NCI-H1930 (cell line): Measurements from ENCODE around the gene CDC45.

Experiments
- DNase-seq, 2 experiments: peaks; one replicate each; lab custom pipeline; 2025; lab: John Stamatoyannopoulos, UW

Gene CDC45

DNA sequence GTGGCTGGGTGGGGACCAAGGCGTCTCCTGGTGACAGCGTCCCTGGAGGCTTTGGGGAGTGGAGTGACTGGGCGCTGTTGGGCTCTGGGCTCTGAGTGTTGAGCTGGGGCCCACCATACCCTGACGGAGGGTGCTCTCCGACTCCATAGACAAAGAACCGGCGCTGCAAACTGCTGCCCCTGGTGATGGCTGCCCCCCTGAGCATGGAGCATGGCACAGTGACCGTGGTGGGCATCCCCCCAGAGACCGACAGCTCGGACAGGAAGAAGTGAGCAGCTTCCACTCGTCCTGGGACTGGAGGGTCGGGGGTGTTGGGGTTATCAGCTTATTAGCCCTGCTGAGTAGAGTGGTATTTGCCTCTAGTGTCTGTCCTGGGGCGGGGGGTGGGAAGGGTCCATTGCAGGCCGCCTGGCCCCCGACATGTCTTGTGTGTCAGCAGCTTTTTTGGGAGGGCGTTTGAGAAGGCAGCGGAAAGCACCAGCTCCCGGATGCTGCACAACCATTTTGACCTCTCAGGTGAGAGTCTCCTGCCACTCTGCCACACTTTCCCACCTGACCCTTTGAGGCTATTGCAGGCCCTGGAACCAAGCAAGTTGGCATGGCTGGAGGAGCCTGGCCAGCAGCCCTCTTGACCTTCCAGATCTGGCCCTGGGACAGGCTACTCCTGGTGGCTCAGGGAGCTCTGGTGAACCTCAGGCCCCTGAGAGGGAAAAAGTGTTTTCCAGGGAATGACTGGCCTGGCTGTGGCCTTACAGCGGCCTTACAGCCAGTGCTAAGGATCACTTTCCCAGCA is 36.9 kb downstream of the CDC45 start:
- no peak for DNase-seq

DNA sequence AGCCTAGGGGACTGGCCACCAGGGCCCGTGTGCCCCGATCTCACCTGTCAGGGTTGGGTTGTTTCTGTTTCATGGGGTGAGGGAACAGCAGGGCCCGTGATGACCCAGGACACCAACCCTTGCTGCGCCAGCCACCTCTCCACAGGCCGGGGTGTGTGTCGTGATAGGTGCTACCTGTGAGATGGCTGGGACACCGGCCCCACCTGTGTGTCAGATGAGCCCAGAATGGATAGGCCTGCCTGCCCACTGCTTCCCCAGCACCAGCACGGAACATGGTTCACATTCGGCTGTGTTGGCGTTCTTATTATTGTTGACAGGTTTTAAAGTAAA is 37.4 kb downstream of the CDC45 start:
- no peak for DNase-seq

DNA sequence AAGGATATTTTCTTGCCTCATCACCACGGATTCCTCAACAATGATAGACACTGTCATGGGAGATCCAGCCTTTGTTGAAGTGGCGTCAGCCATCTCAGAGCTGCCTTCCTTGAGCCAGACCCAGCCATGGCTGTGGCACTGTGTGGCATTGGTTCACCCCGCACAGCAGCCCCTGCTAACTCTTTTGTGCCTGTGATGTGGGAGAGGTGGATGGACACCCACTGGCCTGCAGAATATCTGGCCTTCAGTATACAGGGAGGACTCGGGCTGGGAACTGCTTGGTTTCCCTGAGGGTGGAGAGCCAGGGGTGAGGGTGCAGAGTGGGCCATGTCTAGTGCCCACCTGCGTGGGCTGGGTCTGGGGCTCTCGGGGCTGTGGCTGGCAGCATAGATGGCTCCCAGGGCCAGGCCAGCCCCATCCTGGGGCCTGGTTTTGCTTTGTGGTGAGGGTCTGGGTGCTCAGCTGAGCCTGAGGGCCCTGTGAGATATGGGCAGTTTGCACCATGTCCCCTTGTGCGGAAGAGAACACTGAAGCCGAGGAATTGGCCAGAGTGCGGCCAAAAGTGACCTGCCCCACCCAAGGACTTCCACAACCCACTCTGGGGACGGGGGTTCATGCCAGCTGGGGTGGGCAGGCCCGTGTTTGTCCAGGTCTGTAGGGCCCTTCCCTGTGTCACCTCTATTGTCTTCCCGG is 38.3 kb downstream of the CDC45 start:
- DNase-seq: no peak

DNA sequence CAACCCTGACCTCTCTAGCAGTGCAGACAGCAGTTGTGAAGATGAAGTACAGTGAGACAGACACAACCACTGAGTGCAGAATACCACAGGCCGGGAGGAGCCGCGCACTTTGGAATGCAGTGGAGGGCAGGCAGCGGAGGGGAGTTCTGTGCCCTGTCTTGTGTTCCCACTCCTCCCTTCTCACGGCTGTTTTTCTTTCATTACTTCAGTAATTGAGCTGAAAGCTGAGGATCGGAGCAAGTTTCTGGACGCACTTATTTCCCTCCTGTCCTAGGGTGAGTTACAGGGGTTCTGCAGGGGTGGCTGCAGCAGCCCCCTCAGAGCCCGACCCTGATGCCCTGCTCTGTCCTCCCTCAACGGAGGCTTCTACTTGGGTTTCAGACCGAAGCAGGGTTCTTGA is 38.9 kb downstream of the CDC45 start:
- DNase-seq: no peak

DNA sequence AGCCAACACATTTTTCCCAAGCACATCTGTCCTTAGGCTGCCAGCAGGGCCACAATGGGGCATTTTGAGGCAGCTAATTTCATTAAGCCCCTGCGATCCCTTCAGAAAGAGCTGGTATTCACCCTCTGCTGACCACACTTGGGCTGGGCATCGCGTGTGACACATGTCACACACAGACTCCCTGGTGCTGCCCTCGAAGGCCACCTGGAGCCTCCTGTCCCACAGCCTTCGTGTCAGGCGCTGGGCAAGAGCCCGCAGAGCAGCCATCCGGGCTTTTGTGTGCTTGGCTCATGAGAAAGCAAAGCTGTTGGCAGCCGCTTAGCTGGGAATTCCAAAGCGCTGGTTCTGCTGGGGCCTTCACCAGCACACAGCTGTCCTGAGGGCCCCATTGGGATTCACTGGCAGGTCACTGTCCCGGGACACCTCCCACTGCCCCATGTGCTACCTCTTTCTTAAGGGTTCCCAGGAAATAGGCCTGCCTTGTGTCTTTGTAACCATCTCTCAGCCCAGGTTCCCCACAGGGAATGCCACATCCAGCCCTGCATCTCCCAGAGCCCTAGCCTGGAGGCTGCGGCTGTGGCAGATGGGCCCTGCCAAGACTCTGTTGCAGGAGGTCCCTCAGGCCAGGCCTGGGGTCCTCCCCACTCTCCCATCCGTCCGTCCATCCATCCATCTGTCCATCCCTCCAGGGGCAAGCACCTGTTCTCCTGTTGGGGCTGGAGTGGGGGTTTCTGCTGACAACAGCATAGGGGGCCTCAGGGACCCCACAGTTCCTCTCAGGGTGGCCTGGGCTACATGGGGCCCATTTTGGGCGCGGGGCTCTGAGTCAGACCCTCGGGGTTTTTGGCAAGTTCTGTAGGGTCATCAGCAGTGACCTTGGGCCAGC is 39.6 kb downstream of the CDC45 start:
- no peak for DNase-seq

DNA sequence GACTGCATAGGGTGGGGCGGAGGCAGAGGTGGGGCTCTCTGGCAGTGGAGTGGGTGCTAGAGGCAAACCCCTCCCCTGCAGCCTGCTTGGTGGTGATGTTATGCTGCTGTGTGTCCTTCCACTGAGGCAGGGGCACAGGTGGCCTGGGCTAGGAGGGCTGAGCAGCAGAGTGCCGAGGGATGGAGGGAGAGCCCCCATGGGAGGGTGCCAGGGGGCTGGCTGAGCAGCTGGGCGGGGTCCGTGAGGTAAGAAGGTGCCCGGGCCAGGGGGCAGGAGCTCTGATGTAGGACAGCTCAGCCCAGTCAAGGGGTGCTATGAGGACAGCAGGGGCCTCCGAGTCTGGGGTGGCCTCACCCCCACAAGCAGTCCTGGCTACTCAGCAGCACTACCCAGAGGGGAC is 40.3 kb downstream of the CDC45 start:
- no peak for DNase-seq

DNA sequence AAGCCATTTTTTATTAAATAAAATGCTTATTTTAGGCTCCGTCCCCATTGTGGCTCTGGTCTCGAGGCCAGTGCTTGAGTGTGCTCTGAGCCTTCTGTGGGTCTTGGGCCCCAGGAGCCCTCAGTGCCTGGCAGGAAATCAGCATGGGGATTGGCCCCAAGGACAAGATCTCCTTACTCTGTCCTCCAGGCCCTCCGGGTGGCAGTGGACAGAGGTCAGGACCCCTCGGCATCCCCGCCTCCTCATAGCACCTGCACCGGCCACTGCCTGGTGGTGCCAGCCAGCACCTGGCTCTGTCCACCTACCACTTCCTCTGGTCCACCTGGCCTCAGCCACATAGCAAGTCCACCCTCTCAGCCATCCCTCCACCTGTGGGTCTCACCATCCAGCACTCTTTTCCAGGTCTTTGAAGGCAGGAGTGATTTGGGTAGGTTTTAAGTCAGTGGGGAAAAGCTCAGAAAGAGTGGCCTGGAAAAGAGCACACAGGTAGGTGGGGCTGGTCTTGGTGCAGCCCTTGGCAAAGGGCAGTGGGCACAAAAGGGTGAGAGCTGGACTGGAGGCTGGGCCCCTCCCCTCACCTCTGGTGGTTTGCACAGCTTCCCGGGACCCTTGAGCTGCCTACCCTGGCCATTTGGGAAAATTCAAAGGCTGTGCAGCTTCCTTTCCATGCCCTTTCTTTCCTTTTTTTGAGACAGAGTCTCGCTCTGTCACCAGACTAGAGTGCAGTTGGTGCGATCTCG is 41.0 kb downstream of the CDC45 start:
- DNase-seq: no peak

DNA sequence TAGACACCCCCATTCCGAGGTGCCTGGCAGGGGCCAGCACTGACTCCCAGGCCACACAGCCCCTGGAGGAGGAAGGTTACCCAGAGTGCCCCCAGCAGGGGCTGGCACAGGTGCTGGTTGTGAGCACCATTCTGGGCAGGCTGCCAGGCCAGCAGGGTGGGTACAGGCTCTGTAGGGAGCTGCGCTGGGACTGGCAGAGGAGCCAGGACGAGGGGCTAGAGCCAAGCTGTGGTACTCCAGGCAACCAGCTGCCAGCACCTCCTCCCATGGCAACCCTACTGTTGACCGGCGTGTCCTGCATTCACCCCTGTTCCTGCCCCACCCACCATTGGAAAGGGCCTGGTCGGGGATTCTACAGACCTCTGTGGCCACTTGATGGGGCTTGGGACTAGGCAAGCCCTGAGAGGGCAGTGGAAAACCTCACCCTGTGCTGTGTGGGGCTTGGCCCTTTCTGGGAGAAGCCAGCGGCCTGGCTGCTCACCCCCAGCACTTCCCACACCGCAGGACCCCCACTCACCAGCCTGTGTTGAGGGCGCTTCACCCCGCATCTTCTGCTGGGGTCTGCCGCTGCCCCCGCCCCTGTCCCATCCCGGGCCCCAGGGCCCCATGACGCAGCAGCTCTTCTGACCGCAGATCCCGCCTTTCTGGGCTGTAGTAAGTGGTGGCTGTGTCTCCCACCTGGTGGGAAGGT is 42.6 kb downstream of the CDC45 start:
- DNase-seq: no peak

DNA sequence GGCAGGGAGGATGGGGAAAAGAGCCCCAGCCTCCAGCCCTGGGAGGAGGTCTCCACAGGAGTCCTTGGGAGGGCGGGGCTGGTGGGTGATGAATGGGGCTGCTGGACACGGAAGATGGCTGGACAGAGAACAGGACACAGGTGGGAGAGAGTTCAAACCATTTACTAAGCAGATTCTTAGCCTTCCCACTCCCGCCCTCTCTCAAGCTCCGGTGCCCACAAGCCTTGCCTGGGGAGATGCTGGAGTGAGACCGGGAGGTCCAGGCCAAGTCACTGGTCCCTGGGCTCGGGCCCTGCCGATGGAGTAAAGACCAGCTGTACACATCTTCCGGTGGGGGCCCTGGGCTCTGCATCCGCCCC is 43.1 kb downstream of the CDC45 start:
- DNase-seq: no peak

DNA sequence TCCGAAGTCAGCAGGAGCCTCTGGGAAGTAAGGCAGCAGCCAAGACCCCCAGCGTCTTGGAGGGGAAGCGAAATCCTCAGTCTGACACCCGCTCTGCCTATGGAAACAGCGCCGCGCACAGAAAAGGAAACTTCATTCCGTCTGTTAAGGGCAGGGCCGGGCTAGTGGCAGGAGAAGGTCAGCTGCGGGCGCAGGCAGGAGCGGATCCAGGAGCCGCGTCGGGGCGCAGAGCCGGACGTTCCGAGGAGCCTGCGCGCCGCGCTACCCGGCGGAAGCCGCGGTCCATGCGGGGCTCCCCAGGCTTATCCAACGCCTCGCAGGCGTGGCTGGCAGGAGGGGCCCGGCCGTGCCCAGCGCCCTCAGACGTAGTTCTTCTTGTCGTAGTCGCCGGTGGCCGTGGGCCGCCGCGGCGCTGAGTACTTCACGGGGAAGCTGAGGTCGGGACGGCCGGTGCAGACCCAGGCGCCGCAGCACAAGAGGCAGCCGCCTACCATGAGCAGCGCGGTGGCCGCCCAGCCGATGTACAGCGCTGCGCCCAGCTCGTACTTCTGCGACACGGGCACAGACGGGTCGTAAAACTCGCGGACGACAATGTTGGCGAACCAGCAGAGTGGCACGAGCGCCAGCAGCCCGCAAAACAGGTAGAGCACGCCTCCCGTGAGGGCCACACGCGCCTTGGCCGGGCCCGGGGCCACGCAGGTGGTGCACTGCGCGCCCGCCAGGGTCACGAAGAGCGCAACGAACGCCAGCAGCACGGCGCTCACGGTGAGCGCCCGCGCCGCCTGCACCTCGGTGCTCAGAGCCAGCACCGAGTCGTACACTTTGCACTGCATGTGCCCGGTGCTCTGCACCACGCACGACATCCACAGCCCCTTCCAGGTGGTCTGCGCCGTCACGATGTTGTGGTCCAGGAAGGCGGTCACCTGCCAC is 43.8 kb downstream of the CDC45 start:
- DNase-seq: peak; percentile 21 to 22

DNA sequence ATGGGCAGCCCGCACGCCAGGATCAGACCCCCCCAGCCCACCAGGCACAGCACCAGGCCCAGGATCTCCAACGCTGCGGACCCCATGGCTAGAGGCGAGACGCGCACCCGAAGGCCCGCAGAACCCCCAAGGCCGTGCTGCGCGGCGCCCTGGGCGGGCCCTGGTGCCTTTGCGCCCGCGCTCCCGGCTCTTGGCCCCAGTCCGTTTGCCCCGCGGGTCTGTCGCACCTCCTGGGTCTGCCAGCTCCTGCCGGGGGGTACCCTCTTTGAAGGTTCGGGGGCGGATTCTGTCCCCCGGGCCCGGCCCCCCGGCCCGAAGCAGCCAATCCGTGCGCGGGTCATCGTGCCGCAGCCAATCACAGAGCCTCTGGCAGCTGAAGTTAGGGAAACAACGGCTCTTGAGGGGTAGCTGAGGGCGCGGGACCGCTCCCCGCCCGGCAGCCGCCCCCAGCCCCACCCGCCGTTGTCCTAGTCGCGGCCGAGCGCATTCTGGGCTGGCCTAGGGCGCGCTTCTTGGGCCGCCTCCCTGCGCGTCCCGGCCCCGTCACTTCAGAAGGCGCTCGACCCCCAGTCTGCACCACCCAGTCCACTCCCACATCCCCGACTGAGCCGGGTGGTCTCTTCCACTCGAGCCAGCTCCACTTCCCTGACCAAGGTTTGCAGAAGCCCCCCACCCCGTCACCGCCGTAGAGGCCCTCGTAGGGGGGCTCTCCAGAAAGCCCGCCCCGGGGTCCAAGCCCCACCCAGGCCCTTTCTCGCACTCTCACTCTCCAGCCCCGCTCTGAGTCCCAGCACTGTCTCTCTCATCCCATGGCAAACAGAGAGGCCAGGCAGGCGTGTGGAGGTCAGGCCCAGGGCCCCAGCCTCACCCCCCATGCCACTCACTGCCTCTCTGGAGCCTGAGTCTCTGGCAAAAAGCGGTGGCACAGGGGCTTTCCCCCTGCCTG is 44.7 kb downstream of the CDC45 start, which contains the start of gene CLDN5:
Gene CLDN5 (minus strand): TSS at position 241 of the 946 bp plus-strand sequence. CDS start 155 bp downstream, at position 86.
- no peak for DNase-seq

DNA sequence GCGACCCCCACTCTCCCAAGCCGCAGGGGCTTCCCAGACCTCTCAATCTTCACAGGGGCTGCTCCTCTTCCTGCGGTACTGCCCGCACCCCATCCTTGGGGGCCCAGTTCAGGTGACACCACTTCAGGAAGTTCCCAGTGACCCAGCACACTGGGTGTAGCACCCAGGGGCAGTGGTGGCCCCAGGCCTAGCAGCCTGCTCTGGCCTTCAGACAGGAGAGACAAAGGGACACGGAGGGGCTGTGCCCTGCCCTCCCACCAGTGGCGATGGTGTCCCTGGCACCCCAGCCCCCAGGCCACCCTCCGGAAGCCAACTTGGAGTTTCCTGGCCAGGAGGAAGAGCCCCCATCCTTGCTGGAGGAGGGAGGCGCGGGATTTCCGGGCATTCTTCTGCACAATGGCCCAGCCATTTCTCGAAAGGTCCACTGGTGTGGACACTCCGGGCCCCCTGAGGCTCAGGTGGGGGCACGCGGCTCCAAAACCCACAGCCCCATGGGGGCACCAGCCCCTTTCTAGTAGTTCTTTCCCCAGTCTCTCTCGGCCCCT is 45.5 kb downstream of the CDC45 start:
- DNase-seq: no peak

DNA sequence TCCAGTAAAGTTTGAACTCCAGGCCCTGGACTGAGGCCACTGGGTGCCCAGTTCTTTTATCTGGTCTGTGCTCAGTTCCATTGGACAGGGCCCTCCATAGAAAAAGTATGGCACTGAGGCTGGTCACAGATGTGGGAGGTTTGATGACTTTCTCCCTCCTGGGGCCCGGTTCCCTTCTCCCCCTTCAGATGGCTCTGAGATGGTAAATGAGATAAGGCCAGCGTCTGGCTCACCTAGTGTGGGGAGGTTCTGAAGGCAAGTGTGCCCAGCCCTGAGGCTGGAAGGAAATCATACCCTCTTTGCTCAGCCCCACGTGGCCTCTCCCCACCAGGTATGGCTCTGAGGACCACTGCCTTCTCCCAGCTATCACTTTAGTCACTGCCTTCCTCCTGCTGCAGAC is 45.9 kb downstream of the CDC45 start:
- DNase-seq: no peak

DNA sequence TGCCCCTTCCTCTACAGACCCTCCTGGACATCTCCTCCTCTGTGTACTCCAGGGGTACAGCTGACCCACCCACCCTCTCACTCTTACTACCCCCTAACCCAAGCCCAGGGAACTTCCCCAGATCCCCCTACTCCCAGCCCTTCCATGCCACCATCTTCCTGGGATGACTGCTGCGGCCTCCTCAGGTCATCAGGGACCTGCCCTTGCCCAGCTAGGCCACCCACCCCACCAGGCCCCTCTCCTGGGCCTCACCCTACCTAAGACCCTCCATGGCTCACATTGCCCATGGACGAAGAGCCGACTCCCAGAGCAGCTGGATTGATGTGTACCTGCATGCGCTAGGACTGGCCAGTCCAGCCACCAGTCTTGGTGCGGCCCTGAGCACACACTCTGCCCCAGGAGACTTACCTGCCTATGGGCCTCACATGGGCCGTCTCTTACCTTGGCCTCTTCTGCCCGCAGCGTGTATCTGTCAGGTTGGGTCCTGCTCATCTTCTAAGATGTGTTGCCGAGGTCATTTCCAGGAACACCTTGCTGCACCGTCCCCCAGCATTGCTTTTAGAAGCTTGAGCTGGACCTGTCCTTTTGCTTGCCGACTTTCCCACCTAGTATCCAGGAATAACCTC is 46.5 kb downstream of the CDC45 start:
- DNase-seq: no peak

DNA sequence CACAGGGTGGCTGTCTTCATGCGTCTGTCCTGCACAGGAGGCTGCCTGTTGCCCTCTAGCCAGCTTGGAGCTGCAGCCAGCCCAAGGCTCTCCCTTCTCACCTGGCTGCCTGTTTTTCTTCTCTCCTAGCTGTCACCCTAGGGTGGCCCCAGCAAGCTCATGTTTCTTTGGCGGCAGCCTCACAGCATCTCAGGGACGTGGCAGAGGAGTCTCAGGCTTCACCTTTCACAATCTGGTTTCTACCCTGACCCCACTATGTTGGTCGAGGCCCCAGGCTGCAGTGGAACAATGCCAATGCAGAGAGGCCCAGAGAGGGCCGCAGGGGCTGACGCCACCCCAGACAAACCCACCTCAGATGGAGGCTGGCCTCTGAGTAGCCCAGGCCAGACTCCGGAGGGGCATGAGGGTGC is 47.0 kb downstream of the CDC45 start:
- DNase-seq: no peak

DNA sequence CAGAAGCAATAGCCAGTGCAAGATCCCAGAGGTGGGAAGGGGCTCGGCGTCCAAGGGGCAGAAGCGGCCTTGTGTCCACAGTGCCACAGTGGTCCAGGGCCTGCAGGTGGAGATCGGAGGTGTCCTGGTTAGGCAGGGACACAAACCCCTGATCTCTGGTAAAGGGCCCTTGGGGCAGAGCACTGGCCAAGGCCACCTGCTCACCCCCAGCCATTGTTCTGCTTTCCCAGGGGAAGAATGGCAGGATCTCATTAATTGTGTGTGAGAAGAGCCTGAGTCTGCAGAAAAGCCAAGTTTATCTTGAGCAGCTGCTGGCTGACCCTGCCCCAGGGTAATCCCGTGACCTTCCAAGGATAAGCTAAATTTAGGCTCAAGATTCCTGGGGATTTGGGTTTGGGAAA is 47.6 kb downstream of the CDC45 start:
- DNase-seq: no peak

DNA sequence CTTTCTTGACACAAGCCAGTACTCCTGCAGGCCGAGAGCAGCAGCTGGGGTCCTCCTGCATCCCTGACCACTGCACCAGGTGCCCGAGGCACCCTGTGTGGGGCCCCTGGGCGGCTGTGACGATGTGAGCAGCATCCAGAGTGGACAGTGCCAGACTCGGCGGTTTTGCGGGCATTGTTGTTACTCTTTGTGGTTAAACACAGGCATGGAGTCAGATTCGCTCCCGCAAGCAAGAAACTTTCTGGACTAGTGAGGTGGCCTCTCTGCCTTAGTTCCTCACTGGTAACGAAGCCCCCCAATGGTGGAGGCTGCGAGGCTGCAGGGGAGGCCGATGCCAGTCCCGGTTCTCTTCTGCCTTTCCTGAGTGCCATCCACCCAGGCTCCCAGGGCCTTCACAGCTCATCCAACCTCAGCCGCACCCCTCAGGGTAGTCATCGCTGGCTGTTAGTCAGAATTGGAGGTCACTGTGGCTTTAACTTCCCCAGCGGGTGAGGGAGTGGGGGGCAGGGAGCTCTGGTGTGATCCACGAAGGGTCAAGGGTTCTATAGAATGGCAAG is 48.2 kb downstream of the CDC45 start:
- no peak for DNase-seq

DNA sequence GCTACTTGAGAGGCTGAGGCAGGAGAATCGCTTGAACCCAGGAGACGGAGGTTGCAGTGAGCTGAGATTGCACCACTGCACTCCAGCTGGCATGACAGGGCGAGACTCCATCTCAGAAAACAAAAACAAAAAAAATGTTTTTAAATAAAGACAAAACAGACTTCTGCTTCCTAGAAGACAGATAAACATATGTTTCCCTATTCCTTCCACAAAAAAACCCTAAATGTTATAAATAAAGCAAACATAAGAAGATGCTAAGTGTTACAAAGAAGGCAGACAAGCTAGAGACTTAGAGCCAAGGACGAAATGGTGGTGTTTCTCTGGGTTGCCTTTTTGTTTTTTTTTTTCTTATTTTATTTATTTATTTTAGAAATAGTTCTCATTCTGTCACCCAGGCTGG is 50.1 kb downstream of the CDC45 start:
- DNase-seq: no peak
